ENCODE data around the gene FAM118A. TPM values are rescaled to one million over a fixed set of nuclear protein-coding genes. Genes with fewer than 3 reads are reported as not detected.
A peak's percentile ranks its signal among the peaks of the same experiment; 100 is the strongest.
"Not testable (repeated sequence)": the region's sequence is repeated elsewhere in the genome, so short reads cannot be mapped to it uniquely, and the experiment has no call there.

The FAM118A gene
- total RNA-seq, 1 donor from 2014 or later, result 32.5 TPM

GRCh38 chr22:45281010-45281409, 28.7 kb upstream of the FAM118A start:
- DNase-seq (ENCODE audit: low spot score), result no peak

- DNase-seq (ENCODE audit: low spot score), result no peak
Measured at GRCh38 chr22:45284705-45285262, 24.9 kb upstream of the FAM118A start, which contains the start of gene UPK3A. TSS of gene UPK3A (plus strand) at chr22:45284949. CDS start at chr22:45285014, 65 bp downstream.

GRCh38 chr22:45285263-45286058, 24.3 kb upstream of the FAM118A start:
- no peak for DNase-seq (ENCODE audit: low spot score)

- no peak for DNase-seq (ENCODE audit: low spot score)
Measured at GRCh38 chr22:45286854-45287551, 22.7 kb upstream of the FAM118A start.

GRCh38 chr22:45290410-45290936, 19.3 kb upstream of the FAM118A start:
- peak; percentile 76 for DNase-seq (ENCODE audit: low spot score)

GRCh38 chr22:45291061-45291930, 18.4 kb upstream of the FAM118A start:
- DNase-seq (ENCODE audit: low spot score), result no peak

GRCh38 chr22:45291931-45292290, 17.8 kb upstream of the FAM118A start:
- DNase-seq (ENCODE audit: low spot score), result no peak

GRCh38 chr22:45292731-45293442, 16.8 kb upstream of the FAM118A start:
- DNase-seq (ENCODE audit: low spot score), result no peak

GRCh38 chr22:45294030-45294429, 15.7 kb upstream of the FAM118A start:
- no peak for DNase-seq (ENCODE audit: low spot score)

- not testable (repeated sequence) for DNase-seq (ENCODE audit: low spot score)
Measured at GRCh38 chr22:45295004-45295403, 14.7 kb upstream of the FAM118A start.

- no peak for DNase-seq (ENCODE audit: low spot score)
Measured at GRCh38 chr22:45295492-45295891, 14.2 kb upstream of the FAM118A start.

GRCh38 chr22:45296628-45297297, 13.0 kb upstream of the FAM118A start:
- DNase-seq (ENCODE audit: low spot score), result no peak

- DNase-seq (ENCODE audit: low spot score), result no peak
Measured at GRCh38 chr22:45298934-45299505, 10.7 kb upstream of the FAM118A start.

- DNase-seq (ENCODE audit: low spot score), result no peak
Measured at GRCh38 chr22:45302751-45303150, 7.0 kb upstream of the FAM118A start.

GRCh38 chr22:45303181-45303580, 6.6 kb upstream of the FAM118A start:
- DNase-seq (ENCODE audit: low spot score), result no peak

- no peak for DNase-seq (ENCODE audit: low spot score)
Measured at GRCh38 chr22:45304971-45305370, 4.8 kb upstream of the FAM118A start.

GRCh38 chr22:45305456-45306075, 4.2 kb upstream of the FAM118A start:
- DNase-seq (ENCODE audit: low spot score), result no peak

- no peak for DNase-seq (ENCODE audit: low spot score)
Measured at GRCh38 chr22:45306139-45306538, 3.6 kb upstream of the FAM118A start.

GRCh38 chr22:45308391-45308956, 1.3 kb upstream of the FAM118A start:
- no peak for DNase-seq (ENCODE audit: low spot score)
